ENCODE measurements around the gene ATXN1.

Gene ATXN1

DNA sequence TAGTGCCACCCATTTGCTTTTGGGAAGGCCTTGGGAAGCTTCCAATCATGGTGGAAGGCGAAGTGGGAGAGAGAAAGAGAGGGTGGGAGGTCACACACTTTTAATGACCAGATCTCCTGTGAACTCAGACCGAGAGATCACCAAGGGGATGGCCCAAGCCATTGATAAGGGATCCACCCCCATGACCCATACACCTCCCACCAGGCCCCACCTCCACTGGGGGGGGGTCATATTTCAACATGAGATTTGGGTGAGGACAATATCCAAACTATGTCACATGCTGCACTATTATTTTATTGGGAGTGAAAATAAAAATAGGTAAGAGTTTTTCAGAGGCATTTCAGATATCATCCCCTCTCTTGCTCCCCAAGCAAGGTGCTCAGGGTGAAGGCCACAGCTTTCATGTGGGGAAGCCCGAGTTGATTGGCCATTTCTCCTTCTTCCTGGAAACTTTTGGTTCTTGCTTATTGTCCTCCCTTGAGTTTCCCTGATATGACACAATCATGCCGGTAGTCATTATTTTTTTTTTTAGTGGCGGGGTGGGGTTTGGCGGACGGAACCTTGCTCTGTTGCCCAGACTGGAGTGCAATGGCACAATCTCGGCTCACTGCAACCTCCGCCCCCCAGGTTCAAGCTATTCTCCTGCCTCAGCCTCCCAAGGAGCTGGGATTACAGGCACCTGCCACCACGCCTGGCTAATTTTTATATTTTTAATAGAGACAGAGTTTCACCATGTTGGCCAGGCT is 507.7 kb downstream of the ATXN1 start:
- Histone ChIP-seq H4K20me1 (ENCODE audit: insufficient read depth, low read length) (no peaks in the 10 kb centered on the region), H2AFZ (ENCODE audit: low read depth, low read length) (no peak overlapping the region), H3K27me3 (ENCODE audit: low read depth, low read length) (peaks cover 9% of the 10 kb centered on the region; the same call in 1 of the 2 replicates), H3K79me2 (ENCODE audit: low read length) (no peaks in the 10 kb centered on the region), H3K27ac (ENCODE audit: low read length) (no peak overlapping the region), H3K9me3 (ENCODE audit: insufficient read depth, low read length) (no peaks in the 10 kb centered on the region), H3K4me3 (ENCODE audit: low read length) (no peak overlapping the region), H3K9ac (ENCODE audit: low read length) (no peak overlapping the region), H3K36me3 (replicated peaks; ENCODE audit: low read depth, low read length) (no peaks in the 10 kb centered on the region), H3K4me2 (ENCODE audit: low read length) (no peak overlapping the region), H3K4me1 (ENCODE audit: low read length) (no peaks in the 10 kb centered on the region)
- TF ChIP-seq EZH2phosphoT487 (IDR thresholded peaks at IDR 0.05; ENCODE audit: low read depth): no peak
- TF ChIP-seq, protein P1, sequence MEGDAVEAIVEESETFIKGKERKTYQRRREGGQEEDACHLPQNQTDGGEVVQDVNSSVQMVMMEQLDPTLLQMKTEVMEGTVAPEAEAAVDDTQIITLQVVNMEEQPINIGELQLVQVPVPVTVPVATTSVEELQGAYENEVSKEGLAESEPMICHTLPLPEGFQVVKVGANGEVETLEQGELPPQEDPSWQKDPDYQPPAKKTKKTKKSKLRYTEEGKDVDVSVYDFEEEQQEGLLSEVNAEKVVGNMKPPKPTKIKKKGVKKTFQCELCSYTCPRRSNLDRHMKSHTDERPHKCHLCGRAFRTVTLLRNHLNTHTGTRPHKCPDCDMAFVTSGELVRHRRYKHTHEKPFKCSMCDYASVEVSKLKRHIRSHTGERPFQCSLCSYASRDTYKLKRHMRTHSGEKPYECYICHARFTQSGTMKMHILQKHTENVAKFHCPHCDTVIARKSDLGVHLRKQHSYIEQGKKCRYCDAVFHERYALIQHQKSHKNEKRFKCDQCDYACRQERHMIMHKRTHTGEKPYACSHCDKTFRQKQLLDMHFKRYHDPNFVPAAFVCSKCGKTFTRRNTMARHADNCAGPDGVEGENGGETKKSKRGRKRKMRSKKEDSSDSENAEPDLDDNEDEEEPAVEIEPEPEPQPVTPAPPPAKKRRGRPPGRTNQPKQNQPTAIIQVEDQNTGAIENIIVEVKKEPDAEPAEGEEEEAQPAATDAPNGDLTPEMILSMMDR (IDR thresholded peaks at IDR 0.05; ENCODE audit: low read depth, low read length): no peak

DNA sequence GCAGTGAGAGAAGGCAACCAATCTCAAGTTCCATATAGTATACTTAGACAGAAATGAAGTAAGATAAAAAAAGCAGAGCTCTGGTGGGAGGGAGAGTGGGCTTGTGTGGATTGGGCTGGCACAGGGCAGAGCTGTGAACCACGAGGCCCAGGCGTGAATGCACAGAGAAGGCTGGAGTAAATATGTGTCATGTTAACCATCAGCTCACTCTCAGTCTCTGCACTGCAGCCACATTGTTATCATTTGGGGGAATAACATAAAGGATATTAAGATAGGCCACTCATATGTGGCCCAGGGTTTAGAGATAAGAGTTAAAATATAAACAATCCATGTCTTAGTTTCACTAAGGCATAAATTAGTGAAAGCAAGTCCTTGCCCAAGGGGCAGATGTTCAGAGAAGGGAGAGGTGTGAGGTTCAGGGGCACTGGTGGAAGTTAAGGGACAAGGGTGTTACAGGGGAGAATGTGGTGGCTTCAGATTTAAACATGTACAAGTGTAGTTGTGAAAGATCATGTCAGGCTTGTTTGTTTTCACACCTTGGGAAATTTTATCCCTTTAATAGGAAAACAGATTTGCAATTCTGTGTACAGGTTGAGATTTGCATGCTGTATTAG is 508.5 kb downstream of the ATXN1 start:
- Histone ChIP-seq H2AFZ (ENCODE audit: low read depth, low read length) (no peak overlapping the region), H3K4me2 (ENCODE audit: low read length) (no peak overlapping the region), H3K27ac (ENCODE audit: low read length) (no peak overlapping the region), H4K20me1 (ENCODE audit: insufficient read depth, low read length) (no peaks in the 10 kb centered on the region), H3K9me3 (ENCODE audit: insufficient read depth, low read length) (no peaks in the 10 kb centered on the region), H3K36me3 (replicated peaks; ENCODE audit: low read depth, low read length) (no peaks in the 10 kb centered on the region), H3K27me3 (ENCODE audit: low read depth, low read length) (peaks cover 4% of the 10 kb centered on the region; the same call in 1 of the 2 replicates), H3K9ac (ENCODE audit: low read length) (no peak overlapping the region), H3K79me2 (ENCODE audit: low read length) (no peaks in the 10 kb centered on the region), H3K4me1 (ENCODE audit: low read length) (no peaks in the 10 kb centered on the region), H3K4me3 (ENCODE audit: low read length) (no peak overlapping the region)
- no peak for TF ChIP-seq EZH2phosphoT487 (IDR thresholded peaks at IDR 0.05; ENCODE audit: low read depth)
- TF ChIP-seq, protein P1 (IDR thresholded peaks at IDR 0.05; ENCODE audit: low read depth, low read length): no peak

DNA sequence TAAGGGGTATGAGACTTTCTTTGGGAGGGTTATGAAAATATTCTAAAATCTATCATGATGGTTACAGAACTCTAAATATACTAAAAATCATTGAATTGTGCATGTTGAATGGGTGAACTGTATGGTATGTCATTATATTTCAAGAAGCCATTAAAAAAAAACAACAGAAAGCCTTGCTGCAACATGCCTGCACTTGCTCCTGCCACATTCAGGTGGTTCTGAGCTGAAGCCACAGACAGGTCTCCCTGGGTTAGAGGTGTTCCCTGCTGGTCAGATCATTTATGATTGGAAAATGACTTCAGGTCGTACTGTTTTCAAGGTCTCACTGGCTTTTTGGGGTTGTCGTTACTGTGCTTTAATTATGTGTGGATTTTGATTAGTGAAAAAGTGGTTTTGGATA is 509.6 kb downstream of the ATXN1 start:
- no peak overlapping the region for H3K9ac ChIP-seq (ENCODE audit: low read length)
- no peak overlapping the region for H3K27ac ChIP-seq (ENCODE audit: low read length)
- H3K36me3 ChIP-seq (replicated peaks; ENCODE audit: low read depth, low read length): no peaks in the 10 kb centered on the region
- TF ChIP-seq, protein P1 (IDR thresholded peaks at IDR 0.05; ENCODE audit: low read depth, low read length): no peak
- TF ChIP-seq EZH2phosphoT487 (IDR thresholded peaks at IDR 0.05; ENCODE audit: low read depth): no peak
- no peaks in the 10 kb centered on the region for H4K20me1 ChIP-seq (ENCODE audit: insufficient read depth, low read length)
- no peaks in the 10 kb centered on the region for H3K9me3 ChIP-seq (ENCODE audit: insufficient read depth, low read length)
- no peaks in the 10 kb centered on the region for H3K27me3 ChIP-seq (ENCODE audit: low read depth, low read length)
- H3K4me3 ChIP-seq (ENCODE audit: low read length): no peak overlapping the region
- H2AFZ ChIP-seq (ENCODE audit: low read depth, low read length): no peak overlapping the region
- no peaks in the 10 kb centered on the region for H3K4me1 ChIP-seq (ENCODE audit: low read length)
- no peak overlapping the region for H3K4me2 ChIP-seq (ENCODE audit: low read length)
- no peaks in the 10 kb centered on the region for H3K79me2 ChIP-seq (ENCODE audit: low read length)

DNA sequence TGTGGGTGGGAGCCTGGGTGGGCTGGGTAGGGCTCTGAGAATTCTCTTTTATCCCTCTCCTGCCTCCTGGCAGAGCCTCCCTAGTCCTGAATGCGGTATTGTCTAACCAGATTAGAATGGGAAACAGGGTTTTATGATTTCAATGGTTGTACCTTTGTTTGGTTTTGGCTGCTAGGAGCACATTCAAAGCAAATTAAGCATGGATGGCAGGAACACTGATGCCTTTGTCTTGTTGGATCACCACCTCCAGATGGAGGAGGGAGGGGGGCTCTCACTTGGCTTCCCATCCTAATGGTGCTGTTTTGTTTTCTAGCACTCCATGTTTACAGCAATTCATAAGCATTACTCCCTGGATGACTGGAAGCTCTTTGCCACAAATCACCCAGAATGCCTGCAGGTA is 511.3 kb downstream of the ATXN1 start:
- Histone ChIP-seq H3K4me1 (ENCODE audit: low read length) (no peaks in the 10 kb centered on the region), H3K4me3 (ENCODE audit: low read length) (no peak overlapping the region), H3K4me2 (ENCODE audit: low read length) (no peak overlapping the region), H2AFZ (ENCODE audit: low read depth, low read length) (no peak overlapping the region), H4K20me1 (ENCODE audit: insufficient read depth, low read length) (no peaks in the 10 kb centered on the region), H3K27me3 (ENCODE audit: low read depth, low read length) (no peaks in the 10 kb centered on the region), H3K36me3 (replicated peaks; ENCODE audit: low read depth, low read length) (no peaks in the 10 kb centered on the region), H3K27ac (ENCODE audit: low read length) (no peak overlapping the region), H3K9me3 (ENCODE audit: insufficient read depth, low read length) (no peaks in the 10 kb centered on the region), H3K9ac (ENCODE audit: low read length) (no peak overlapping the region), H3K79me2 (ENCODE audit: low read length) (no peaks in the 10 kb centered on the region)
- TF ChIP-seq, protein P1 (IDR thresholded peaks at IDR 0.05; ENCODE audit: low read depth, low read length): no peak
- TF ChIP-seq EZH2phosphoT487 (IDR thresholded peaks at IDR 0.05; ENCODE audit: low read depth): no peak
